NT2/D1 (cell line): ENCODE data around the gene TGM5.

Source experiments
- DNase-seq: peaks from one replicate; pipeline ENCODE4 v3.0.0-alpha.2; 2011; ENCODE audit warnings: low read depth, low spot score
- H3K27me3 ChIP-seq: 2 replicates; pipeline ENCODE4 v1.6.0; 2011; ENCODE audit warnings: mild to moderate bottlenecking; ENCODE audit not compliant: insufficient read length, insufficient read depth
- H3K36me3 ChIP-seq: 2 replicates; pipeline ENCODE4 v1.6.1; 2011; ENCODE audit warnings: mild to moderate bottlenecking, low read length, mixed read lengths; ENCODE audit not compliant: insufficient read depth, insufficient read length
- H3K4me1 ChIP-seq: 2 replicates; pipeline ENCODE4 v1.5.1; 2011; ENCODE audit not compliant: insufficient read depth, insufficient read length
- H3K4me3 ChIP-seq: 2 replicates; pipeline ENCODE4 v1.5.1; 2011; ENCODE audit warnings: low read depth; ENCODE audit not compliant: insufficient read length
- H3K9ac ChIP-seq: 2 replicates; pipeline ENCODE4 v1.6.0; 2011; ENCODE audit warnings: low read depth; ENCODE audit not compliant: insufficient read length
- H3K9me3 ChIP-seq: 2 replicates; pipeline ENCODE4 v1.5.1; 2011; ENCODE audit warnings: mild to moderate bottlenecking, low read length; ENCODE audit not compliant: insufficient read depth
- SUZ12 ChIP-seq: IDR thresholded peaks from 2 replicates; pipeline ENCODE4 v1.6.1; 2011; ENCODE audit not compliant: insufficient read length, insufficient read depth; ENCODE audit errors: extremely low read depth
- YY1 ChIP-seq: IDR thresholded peaks from 2 replicates; pipeline ENCODE4 v1.6.1; 2011; ENCODE audit not compliant: insufficient read length, insufficient read depth
- ZNF274 ChIP-seq: IDR thresholded peaks from 2 replicates; pipeline ENCODE4 v1.6.1; 2011; ENCODE audit warnings: mild to moderate bottlenecking, low read depth, low read length

Gene TGM5

DNA sequence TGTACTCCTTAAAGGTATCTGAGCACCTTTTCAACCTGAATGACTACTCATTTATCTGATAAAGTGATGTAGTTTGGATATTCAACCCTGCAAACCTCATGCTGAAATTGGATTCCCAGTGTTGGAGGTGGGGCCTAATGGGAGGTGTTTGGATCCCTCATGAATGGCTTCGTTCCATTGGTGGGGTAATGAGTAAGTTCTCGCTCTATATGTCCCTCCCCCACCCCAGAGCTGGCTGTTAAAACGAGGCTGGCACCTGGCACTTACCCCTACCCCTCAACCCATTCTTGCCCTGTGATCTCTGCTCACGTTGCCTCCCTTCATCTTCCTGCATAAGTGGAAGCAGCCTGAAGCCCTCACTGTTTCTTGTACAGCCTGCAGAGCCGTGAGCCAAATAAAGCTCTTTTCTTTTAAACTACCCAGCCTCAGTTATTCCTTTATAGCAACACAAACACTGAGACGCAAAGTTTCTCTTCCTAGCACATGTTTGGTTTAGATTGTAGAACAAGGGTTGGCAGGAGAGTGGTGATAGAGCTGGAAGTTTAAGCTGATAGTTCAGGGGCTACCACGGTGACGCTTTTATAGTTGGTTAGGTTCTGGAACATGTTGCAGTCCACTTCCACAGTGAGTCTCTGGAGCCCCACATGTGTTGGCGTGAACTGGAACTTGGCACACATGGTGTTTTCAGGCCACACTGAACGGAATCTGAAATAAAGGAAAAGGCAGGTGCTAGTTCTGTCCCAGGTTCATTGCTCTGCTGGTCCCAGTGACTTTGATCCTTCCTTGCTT lies 69.8 kb downstream of the TGM5 start:
- Histone ChIP-seq H3K4me1 (no peaks in the 10 kb centered on the region), H3K9ac (no peak overlapping the region), H3K4me3 (no peak overlapping the region), H3K9me3 (no peaks in the 10 kb centered on the region; the same call in 1 of the 2 replicates), H3K27me3 (no peaks in the 10 kb centered on the region), H3K36me3 (peaks cover 24% of the 10 kb centered on the region)
- DNase-seq, result no peak
- TF ChIP-seq SUZ12 (no peak), ZNF274 (no peak), YY1 (no peak)

DNA sequence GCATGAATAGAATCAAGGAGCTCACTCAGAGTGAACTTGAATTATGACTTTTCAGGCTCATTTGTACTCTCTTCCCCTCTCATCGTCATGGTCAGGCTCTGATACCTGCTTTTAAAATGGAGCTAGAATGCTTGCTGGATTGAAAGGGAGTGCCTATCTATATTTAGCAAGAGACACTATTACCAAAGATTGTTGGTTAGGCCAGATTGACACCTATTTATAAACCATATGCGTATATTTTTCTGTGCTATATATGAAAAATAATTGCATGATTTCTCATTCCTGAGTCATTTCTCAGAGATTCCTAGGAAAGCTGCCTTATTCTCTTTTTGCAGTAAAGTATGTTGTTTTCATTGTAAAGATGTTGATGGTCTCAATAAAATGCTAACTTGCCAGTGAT lies 71.9 kb downstream of the TGM5 start:
- no peak for DNase-seq
- no peak overlapping the region for H3K9ac ChIP-seq
- H3K4me1 ChIP-seq, result no peaks in the 10 kb centered on the region
- H3K27me3 ChIP-seq, result no peaks in the 10 kb centered on the region
- peaks cover 45% of the 10 kb centered on the region for H3K36me3 ChIP-seq
- H3K4me3 ChIP-seq, result no peak overlapping the region
- no peaks in the 10 kb centered on the region; the same call in 1 of the 2 replicates for H3K9me3 ChIP-seq
- no peak for TF ChIP-seq ZNF274
- no peak for TF ChIP-seq SUZ12
- no peak for TF ChIP-seq YY1

DNA sequence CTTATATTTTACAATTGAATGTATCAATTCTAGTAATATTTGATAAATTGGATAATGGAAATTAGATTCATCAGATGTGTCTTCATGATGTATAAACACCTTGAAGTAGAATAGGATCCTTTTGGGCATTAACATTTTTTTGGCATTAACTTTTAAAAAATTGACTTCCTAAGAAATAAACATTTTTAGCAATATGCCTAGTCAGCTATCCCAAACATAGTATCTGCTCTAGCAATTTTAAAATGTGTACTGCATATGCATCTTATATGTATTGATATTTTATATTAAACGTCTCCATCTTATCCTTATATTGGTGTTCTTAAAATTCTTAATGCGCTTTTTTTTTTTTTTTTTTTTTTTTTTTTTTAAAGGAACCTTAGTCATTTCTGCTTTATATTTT lies 73.0 kb downstream of the TGM5 start:
- no peaks in the 10 kb centered on the region for H3K27me3 ChIP-seq
- H3K36me3 ChIP-seq, result peaks cover 52% of the 10 kb centered on the region
- TF ChIP-seq ZNF274 (no peak), YY1 (no peak), SUZ12 (no peak)
- H3K4me1 ChIP-seq, result no peaks in the 10 kb centered on the region
- no peaks in the 10 kb centered on the region; the same call in 1 of the 2 replicates for H3K9me3 ChIP-seq
- DNase-seq, result no peak
- no peak overlapping the region for H3K4me3 ChIP-seq
- no peak overlapping the region for H3K9ac ChIP-seq

DNA sequence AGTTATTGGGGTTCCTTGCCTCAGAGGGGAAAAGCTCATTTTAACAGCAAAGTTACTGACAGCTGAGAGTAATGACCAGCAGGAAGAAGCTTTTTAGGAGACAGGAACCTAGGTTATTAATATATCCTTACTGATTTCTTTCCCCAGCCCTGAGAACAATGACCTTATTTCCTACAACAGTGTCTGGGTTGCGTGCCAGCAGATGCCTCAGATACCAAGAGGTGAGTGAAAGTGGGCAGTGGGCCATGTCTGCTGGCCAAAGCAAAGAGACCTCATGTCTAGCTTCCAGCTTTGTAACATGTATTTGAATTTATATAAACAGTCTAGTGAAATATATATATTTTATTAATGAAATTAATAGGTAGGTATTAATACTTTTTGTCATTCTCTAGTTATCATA lies 76.5 kb downstream of the TGM5 start:
- TF ChIP-seq SUZ12, result no peak
- TF ChIP-seq ZNF274, result no peak
- no peak for TF ChIP-seq YY1
- H3K9ac ChIP-seq, result no peak overlapping the region
- no peaks in the 10 kb centered on the region for H3K27me3 ChIP-seq
- no peak overlapping the region for H3K4me3 ChIP-seq
- H3K36me3 ChIP-seq, result peaks cover 47% of the 10 kb centered on the region
- no peaks in the 10 kb centered on the region for H3K9me3 ChIP-seq
- no peak for DNase-seq
- H3K4me1 ChIP-seq, result no peaks in the 10 kb centered on the region

DNA sequence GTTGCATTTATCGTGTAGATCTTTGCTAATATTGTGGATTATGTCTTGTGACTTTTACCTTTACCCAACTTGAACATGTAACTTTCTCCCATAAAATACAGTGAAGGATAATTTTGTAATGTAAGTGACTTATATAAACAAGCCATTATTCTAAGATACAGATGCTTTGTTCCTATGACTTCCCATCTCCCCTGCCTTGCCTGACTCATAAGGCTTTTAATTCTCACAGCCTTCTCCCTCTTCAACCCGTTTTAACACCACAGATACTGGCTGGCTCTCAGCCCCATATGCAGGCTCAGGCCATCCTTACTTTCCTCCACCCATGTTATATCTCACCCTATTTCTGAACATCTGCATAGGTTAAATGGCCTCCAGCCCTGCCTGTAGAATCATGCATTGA lies 77.4 kb downstream of the TGM5 start:
- Histone ChIP-seq H3K4me1 (peaks cover 6% of the 10 kb centered on the region), H3K27me3 (no peaks in the 10 kb centered on the region), H3K36me3 (peaks cover 47% of the 10 kb centered on the region), H3K9me3 (no peaks in the 10 kb centered on the region), H3K9ac (no peak overlapping the region), H3K4me3 (no peak overlapping the region)
- no peak for DNase-seq
- no peak for TF ChIP-seq YY1
- no peak for TF ChIP-seq SUZ12
- TF ChIP-seq ZNF274, result no peak

DNA sequence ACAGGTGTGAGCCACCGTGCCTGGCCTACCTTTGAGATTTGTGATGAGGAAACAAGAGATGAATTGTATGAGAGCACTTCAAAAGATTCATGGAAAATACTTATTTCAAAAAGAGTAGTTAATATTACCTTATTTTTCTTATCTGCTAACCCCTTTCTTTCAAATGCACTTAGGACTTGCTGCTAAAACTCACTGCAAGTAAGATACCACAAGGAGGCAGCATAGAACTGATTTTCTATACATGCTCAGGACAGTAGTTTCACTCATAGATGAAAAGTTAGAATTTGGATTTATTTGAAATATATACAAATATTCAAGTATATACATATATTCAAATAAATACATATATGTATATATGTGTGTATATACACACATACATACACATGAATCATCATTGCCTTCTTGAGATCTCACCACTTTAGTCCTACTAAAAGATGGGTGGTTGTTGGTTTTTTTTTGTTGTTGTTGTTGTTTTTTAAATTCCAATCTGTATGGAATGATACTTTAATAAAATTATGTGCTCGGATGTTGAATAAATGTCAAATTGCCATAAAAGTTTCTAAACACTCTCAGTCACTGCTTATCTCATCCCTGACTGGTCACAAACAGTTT lies 79.1 kb downstream of the TGM5 start:
- H3K27me3 ChIP-seq, result no peaks in the 10 kb centered on the region
- no peak overlapping the region for H3K9ac ChIP-seq
- no peak for TF ChIP-seq ZNF274
- no peak for TF ChIP-seq YY1
- no peak for TF ChIP-seq SUZ12
- no peaks in the 10 kb centered on the region for H3K9me3 ChIP-seq
- H3K4me1 ChIP-seq, result peaks cover 6% of the 10 kb centered on the region
- DNase-seq, result no peak
- no peak overlapping the region for H3K4me3 ChIP-seq
- peaks cover 42% of the 10 kb centered on the region for H3K36me3 ChIP-seq

DNA sequence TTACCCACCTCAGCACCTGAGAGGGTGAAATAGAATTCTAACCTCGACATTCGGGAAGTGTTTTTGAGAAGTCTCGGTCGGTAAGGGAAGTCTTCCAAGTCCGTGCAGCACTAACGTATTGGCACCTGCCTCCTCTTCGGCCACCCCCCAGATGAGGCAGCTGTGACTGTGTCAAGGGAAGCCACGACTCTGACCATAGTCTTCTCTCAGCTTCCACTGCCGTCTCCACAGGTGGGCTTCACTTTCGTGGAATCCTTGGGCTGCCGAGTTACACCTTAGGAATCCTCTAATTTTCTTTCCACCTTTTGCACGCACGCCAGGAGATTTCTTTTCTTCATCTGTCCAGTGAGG lies 80.8 kb downstream of the TGM5 start:
- Histone ChIP-seq H3K36me3 (peaks cover 26% of the 10 kb centered on the region), H3K9me3 (no peaks in the 10 kb centered on the region), H3K4me3 (peak overlapping the region; percentile 80), H3K9ac (peak overlapping the region; percentile 75), H3K27me3 (no peaks in the 10 kb centered on the region), H3K4me1 (peaks cover 6% of the 10 kb centered on the region)
- TF ChIP-seq ZNF274, result no peak
- no peak for TF ChIP-seq SUZ12
- TF ChIP-seq YY1, result no peak
- no peak for DNase-seq
